HG03095 (cell line): ENCODE data around the gene CDC42EP4.
A peak's percentile ranks its signal among the peaks of the same experiment; 100 is the strongest.

Experiments
- ATAC-seq: cut with Tn5 transposase; IDR thresholded peaks from one replicate; pipeline ENCODE4 v1.9.1; 2021; ENCODE audit warnings: moderate library complexity; ENCODE audit not compliant: unreplicated experiment

The CDC42EP4 gene

GRCh38 chr17:73311781-73312641 is at the start of gene CDC42EP4:
TSS of gene CDC42EP4 (minus strand) at chr17:73312001. CDS start at chr17:73286500, 25,501 bp downstream.
- ATAC-seq: peak; percentile 88

GRCh38 chr17:73360961-73361761 is 49.4 kb upstream of the CDC42EP4 start:
- no peak for ATAC-seq

GRCh38 chr17:73359987-73360410 is 48.2 kb upstream of the CDC42EP4 start:
- ATAC-seq: no peak

GRCh38 chr17:73359352-73359751 is 47.6 kb upstream of the CDC42EP4 start:
- no peak for ATAC-seq

- ATAC-seq: no peak
These were observed 46.9 kb upstream of the CDC42EP4 start for GRCh38 chr17:73358668-73359067.

GRCh38 chr17:73357981-73358380 is 46.2 kb upstream of the CDC42EP4 start:
- no peak for ATAC-seq

GRCh38 chr17:73357318-73357717 is 45.5 kb upstream of the CDC42EP4 start:
- no peak for ATAC-seq

GRCh38 chr17:73356561-73357170 is 44.9 kb upstream of the CDC42EP4 start:
- no peak for ATAC-seq

GRCh38 chr17:73354423-73355284 is 42.9 kb upstream of the CDC42EP4 start:
- ATAC-seq: no peak

GRCh38 chr17:73352261-73352660 is 40.5 kb upstream of the CDC42EP4 start:
- no peak for ATAC-seq

GRCh38 chr17:73351764-73352163 is 40.0 kb upstream of the CDC42EP4 start:
- ATAC-seq: no peak

- no peak for ATAC-seq
These were observed 39.1 kb upstream of the CDC42EP4 start for GRCh38 chr17:73350864-73351263.

- ATAC-seq: no peak
These were observed 37.8 kb upstream of the CDC42EP4 start for GRCh38 chr17:73349647-73350046.

- no peak for ATAC-seq
These were observed 37.3 kb upstream of the CDC42EP4 start for GRCh38 chr17:73349138-73349537.

GRCh38 chr17:73348829-73349095 is 37.0 kb upstream of the CDC42EP4 start:
- ATAC-seq: no peak

GRCh38 chr17:73348018-73348828 is 36.4 kb upstream of the CDC42EP4 start:
- no peak for ATAC-seq

- no peak for ATAC-seq
These were observed 35.5 kb upstream of the CDC42EP4 start for GRCh38 chr17:73347351-73347750.

- ATAC-seq: no peak
These were observed 34.8 kb upstream of the CDC42EP4 start for GRCh38 chr17:73346501-73347162.

GRCh38 chr17:73343739-73344454 is 32.1 kb upstream of the CDC42EP4 start:
- no peak for ATAC-seq
